Astrocyte (in vitro differentiated cells and primary cell): ENCODE data around the gene CAMK2N1. TPM values are rescaled to one million over a fixed set of nuclear protein-coding genes. Genes with fewer than 3 reads are reported as not detected.
"Not testable (repeated sequence)": the region's sequence is repeated elsewhere in the genome, so short reads cannot be mapped to it uniquely, and the experiment has no call there.

Experiments
- DNase-seq: peaks from one replicate; pipeline ENCODE4 v3.0.0-alpha.2; 2010; ENCODE audit warnings: low read depth
- FAIRE-seq: peaks from 2 replicates; lab custom pipeline; 2011; peaks lifted over from hg19 to GRCh38; lab: Jason Lieb, UNC
- H2AFZ ChIP-seq: 2 replicates; pipeline ENCODE4 v1.6.0; 2012; ENCODE audit warnings: low read depth, low read length, inconsistent platforms
- H3K27ac ChIP-seq: 2 replicates; pipeline ENCODE4 v1.5.1; 2011; ENCODE audit warnings: low read depth, low read length, inconsistent platforms
- H3K27me3 ChIP-seq: 2 replicates; pipeline ENCODE4 v1.6.0; 2011; ENCODE audit warnings: low read length, inconsistent platforms; ENCODE audit not compliant: insufficient read depth
- H3K36me3 ChIP-seq: 2 replicates; pipeline ENCODE4 v1.5.1; 2011; ENCODE audit warnings: low read length, inconsistent platforms; ENCODE audit not compliant: insufficient read depth
- H3K4me1 ChIP-seq: 2 replicates; pipeline ENCODE4 v1.5.1; 2011; ENCODE audit warnings: low read length, inconsistent platforms; ENCODE audit not compliant: insufficient read depth
- H3K4me2 ChIP-seq: 2 replicates; pipeline ENCODE4 v1.6.0; 2012; ENCODE audit warnings: low read length, inconsistent platforms
- H3K4me3 ChIP-seq: 2 replicates; pipeline ENCODE4 v1.5.1; 2011; ENCODE audit warnings: low read depth, mild to moderate bottlenecking, low read length, inconsistent platforms; ENCODE audit not compliant: insufficient read depth
- H3K79me2 ChIP-seq: 2 replicates; pipeline ENCODE4 v1.6.0; 2012; ENCODE audit warnings: mild to moderate bottlenecking, low read length, inconsistent platforms; ENCODE audit not compliant: insufficient read depth
- H3K9ac ChIP-seq: 2 replicates; pipeline ENCODE4 v1.6.0; 2012; ENCODE audit warnings: mild to moderate bottlenecking, low read length, inconsistent platforms
- H3K9me3 ChIP-seq: 2 replicates; pipeline ENCODE4 v1.5.1; 2012; ENCODE audit warnings: low read depth, mild to moderate bottlenecking, low read length, inconsistent platforms; ENCODE audit not compliant: insufficient read depth
- H4K20me1 ChIP-seq: 2 replicates; pipeline ENCODE4 v1.6.0; 2012; ENCODE audit warnings: low read length, inconsistent platforms; ENCODE audit not compliant: insufficient read depth
- H3K27ac Mint-ChIP-seq: one replicate; pipeline ENCODE4 v1.8.0; 2021; ENCODE audit warnings: mild to moderate bottlenecking, mixed read lengths; ENCODE audit not compliant: unreplicated experiment
- H3K27me3 Mint-ChIP-seq: one replicate; pipeline ENCODE4 v1.8.0; 2021; ENCODE audit warnings: low read depth, mixed read lengths; ENCODE audit not compliant: unreplicated experiment
- H3K36me3 Mint-ChIP-seq: one replicate; pipeline ENCODE4 v1.8.0; 2021; ENCODE audit warnings: low read depth, mixed read lengths; ENCODE audit not compliant: unreplicated experiment
- H3K4me1 Mint-ChIP-seq: one replicate; pipeline ENCODE4 v1.8.0; 2021; ENCODE audit warnings: low read depth, mixed read lengths; ENCODE audit not compliant: unreplicated experiment
- H3K4me3 Mint-ChIP-seq: one replicate; pipeline ENCODE4 v1.8.0; 2021; ENCODE audit warnings: mild to moderate bottlenecking, moderate library complexity, mixed read lengths; ENCODE audit not compliant: unreplicated experiment
- H3K9me3 Mint-ChIP-seq: one replicate; pipeline ENCODE4 v1.8.0; 2021; ENCODE audit warnings: mild to moderate bottlenecking, mixed read lengths; ENCODE audit not compliant: unreplicated experiment
- CTCF ChIP-seq: IDR thresholded peaks from 2 replicates; pipeline ENCODE4 v1.5.1; 2011; ENCODE audit warnings: low read depth, mild to moderate bottlenecking, inconsistent platforms, low read length, moderate library complexity; ENCODE audit not compliant: insufficient read depth
- EZH2 ChIP-seq: IDR thresholded peaks from 2 replicates; pipeline ENCODE4 v1.6.1; 2012; ENCODE audit warnings: mild to moderate bottlenecking, low read length, inconsistent platforms; ENCODE audit not compliant: insufficient read depth
- total RNA-seq: library from RNA; stranded (reverse); gene quantifications from 2 replicates; pipeline ENCODE4 v1.2.1, GENCODE V29; 2021

Gene CAMK2N1
- total RNA-seq, 1 donor from 2014 or later = 18.9 TPM

- H4K20me1 ChIP-seq = peaks cover 9% of the 10 kb centered on the region
- Mint-ChIP-seq H3K27me3 (no peaks in the 10 kb centered on the region), H3K4me3 (no peak overlapping the region), H3K9me3 (no peaks in the 10 kb centered on the region), H3K36me3 (peaks cover 11% of the 10 kb centered on the region), H3K27ac (no peak overlapping the region), H3K4me1 (peaks cover 18% of the 10 kb centered on the region)
- H3K27ac ChIP-seq = no peak overlapping the region
- FAIRE-seq (no peak), DNase-seq (no peak)
- H3K36me3 ChIP-seq = peaks cover 15% of the 10 kb centered on the region
- no peak overlapping the region for H3K9ac ChIP-seq
- H3K9me3 ChIP-seq = no peaks in the 10 kb centered on the region
- H3K4me3 ChIP-seq = no peak overlapping the region
- TF ChIP-seq EZH2 = no peak
- TF ChIP-seq CTCF = no peak
- no peaks in the 10 kb centered on the region for H3K79me2 ChIP-seq
- H3K4me1 ChIP-seq = peaks cover 30% of the 10 kb centered on the region
- no peak overlapping the region for H2AFZ ChIP-seq
- H3K4me2 ChIP-seq = no peak overlapping the region
- no peaks in the 10 kb centered on the region for H3K27me3 ChIP-seq
These were observed 11.5 kb upstream of the CAMK2N1 start for GRCh38 chr1:20497506-20497905.

GRCh38 chr1:20496725-20497383 lies 10.8 kb upstream of the CAMK2N1 start:
- not testable (repeated sequence) for H3K9me3 Mint-ChIP-seq, DNase-seq, H3K79me2 ChIP-seq, H3K4me3 ChIP-seq, H3K27ac Mint-ChIP-seq, H3K4me3 Mint-ChIP-seq, FAIRE-seq, H2AFZ ChIP-seq, H3K27me3 ChIP-seq, H4K20me1 ChIP-seq, H3K9me3 ChIP-seq, H3K27me3 Mint-ChIP-seq
- Histone ChIP-seq H3K9ac (peak overlapping the region; percentile 28), H3K4me1 (peaks cover 30% of the 10 kb centered on the region), H3K4me2 (peak overlapping the region; percentile 70), H3K27ac (peak overlapping the region; percentile 84), H3K36me3 (peaks cover 13% of the 10 kb centered on the region)
- H3K4me1 Mint-ChIP-seq = peaks cover 18% of the 10 kb centered on the region
- H3K36me3 Mint-ChIP-seq = peaks cover 11% of the 10 kb centered on the region

GRCh38 chr1:20496241-20496661 lies 10.2 kb upstream of the CAMK2N1 start:
- peak; percentile 100 for FAIRE-seq
- H3K4me3 Mint-ChIP-seq = no peak overlapping the region
- Histone ChIP-seq H3K4me3 (no peak overlapping the region), H4K20me1 (peaks cover 5% of the 10 kb centered on the region), H3K27ac (peak overlapping the region; percentile 84), H3K9ac (peak overlapping the region; percentile 28), H3K9me3 (no peaks in the 10 kb centered on the region), H3K4me1 (peaks cover 30% of the 10 kb centered on the region), H3K27me3 (no peaks in the 10 kb centered on the region), H3K36me3 (peaks cover 7% of the 10 kb centered on the region), H3K79me2 (no peaks in the 10 kb centered on the region), H3K4me2 (peak overlapping the region; percentile 70), H2AFZ (no peak overlapping the region)
- peaks cover 2% of the 10 kb centered on the region for H3K27me3 Mint-ChIP-seq
- no peaks in the 10 kb centered on the region for H3K9me3 Mint-ChIP-seq
- H3K36me3 Mint-ChIP-seq = peaks cover 10% of the 10 kb centered on the region
- peak; percentile 85 for DNase-seq
- peaks cover 18% of the 10 kb centered on the region for H3K4me1 Mint-ChIP-seq
- TF ChIP-seq EZH2 = no peak
- no peak for TF ChIP-seq CTCF
- H3K27ac Mint-ChIP-seq = peak overlapping the region; percentile 58
